Transverse colon (tissue), 4 donors: ENCODE measurements around the gene EGFR. TPM values are rescaled to one million over a fixed set of nuclear protein-coding genes. Genes with fewer than 3 reads are reported as not detected.
A peak's percentile ranks its signal among the peaks of the same experiment; 100 is the strongest.

Experiments used
- DNase-seq: peaks from one replicate; pipeline ENCODE4 v3.0.0-alpha.2; 2019
- H3K27ac ChIP-seq, 4 donors: fragments of 200-600 bp; sonication (generic); 2 replicates each; pipeline ENCODE4 v1.5.1; 2016 to 2018; ENCODE audit warnings: inconsistent platforms in 4 of 4
- H3K27me3 ChIP-seq: fragments of 200-600 bp; sonication (generic); 2 replicates; pipeline ENCODE4 v1.5.1; 2017; ENCODE audit warnings: inconsistent platforms
- H3K36me3 ChIP-seq, 4 donors: fragments of 200-600 bp; sonication (generic); 2 replicates each; pipeline ENCODE4 v1.5.1; 2017 to 2019; ENCODE audit warnings: inconsistent platforms in 4 of 4
- H3K4me1 ChIP-seq, 4 donors: fragments of 200-600 bp; sonication (generic); 2 replicates each; pipeline ENCODE4 v1.5.1; 2017 to 2020; ENCODE audit warnings: inconsistent platforms in 4 of 4
- H3K4me3 ChIP-seq, 4 donors: fragments of 200-600 bp; sonication (generic); 1 replicate in 1 of 4; 2 replicates in 3 of 4; pipeline versions ENCODE4 v1.5.1 to v1.6.1; 2017 to 2019; ENCODE audit warnings: inconsistent platforms in 4 of 4
- H3K9me3 ChIP-seq, 2 donors: fragments of 200-600 bp; sonication (generic); 2 replicates each; pipeline ENCODE4 v1.5.1; 2017 to 2019; ENCODE audit warnings: inconsistent platforms in 2 of 2
- CTCF ChIP-seq, 5 experiments: fragments of 200-600 bp in 3 of 5; fragments of 450-650 bp in 2 of 5; sonication (generic) in 3 of 5; IDR thresholded peaks; 1 replicate in 2 of 5; 2 replicates in 3 of 5; pipeline ENCODE4 v1.5.1; 2016 to 2017; ENCODE audit warnings: antibody characterized with exemption in 5 of 5, inconsistent platforms in 3 of 5, mild to moderate bottlenecking in 2 of 5, moderate library complexity in 1 of 5
- EP300 ChIP-seq: sonication (generic); formaldehyde crosslinking; IDR thresholded peaks from one replicate; pipeline ENCODE4 v1.6.1; 2017; ENCODE audit warnings: antibody characterized with exemption, low read depth
- POLR2A ChIP-seq: fragments of 450-650 bp; IDR thresholded peaks from one replicate; pipeline ENCODE4 v1.6.1; 2016; ENCODE audit warnings: antibody characterized with exemption, mild to moderate bottlenecking, moderate library complexity
- POLR2AphosphoS5 ChIP-seq, 3 donors: sonication (generic); formaldehyde crosslinking; IDR thresholded peaks; one replicate each; pipeline ENCODE4 v1.6.1; 2016; ENCODE audit warnings: antibody characterized with exemption in 3 of 3
- WGBS, 2 donors: methylation state at CpG; one replicate each; pipeline ENCODE4 v1.1.5; 2018; ENCODE audit warnings: low coverage in 1 of 2; 5-methylcytosine and 5-hydroxymethylcytosine counted together
- in situ Hi-C, 4 donors: fragments of 200-750 bp; cut with MboI; loops; one replicate each; pipeline versions ENCODE4 v1.15.0 to v1.15.1; 2017; ENCODE audit warnings: low sequenced_read_pairs in 3 of 4, low pct_ligation_motif_present in 1 of 4, low pct_unique_long_range_greater_than_20kb in 1 of 4
- intact Hi-C: fragments of 100-400 bp; cut with DNase I; formaldehyde crosslinking; loops from one replicate; pipeline ENCODE4 v1.15.1; 2023; ENCODE audit warnings: low total_unique reads
- total RNA-seq, 4 donors: library from RNA; depleted of rRNA; stranded (reverse); fragments of >200 nt; gene quantifications; one replicate each; pipeline ENCODE4 v1.1.0, GENCODE V29; 2016

Gene EGFR
- total RNA-seq = 10 to 100 TPM; 40.0 to 85.7 (median 72.9) TPM

- intact Hi-C loops = no loop called here
- H3K4me1 ChIP-seq = peaks cover 0 to 16% (median 7%) of the 10 kb centered on the region in 4 donors
- WGBS, 2 donors = 13% methylated on average over 72 of the region's 80 CpGs; no CpG with 5 or more reads in 1 of the 2 donors
Observed at GRCh38 chr7:55018361-55019190, at the start of gene EGFR. TSS of gene EGFR (plus strand) at chr7:55019017. CDS start at chr7:55019278, 261 bp downstream.

GRCh38 chr7:54969208-54969967, 49.4 kb upstream of the EGFR start:
- H3K36me3 ChIP-seq = no peaks in the 10 kb centered on the region
- intact Hi-C loops (no loop called here), in situ Hi-C loops (loop anchor here in 1 of 4 donors (25.0 kb wide), 1 partner anchor 93 kb away; no protein-coding TSS in a partner anchor)
- H3K4me1 ChIP-seq = no peaks in the 10 kb centered on the region
- peaks cover 6% of the 10 kb centered on the region in 2 donors for H3K9me3 ChIP-seq
- no peak overlapping the region for H3K4me3 ChIP-seq
- WGBS, 2 donors = 83 to 87% methylated on average over 7 to 13 of the region's 13 CpGs
- no peaks in the 10 kb centered on the region for H3K27me3 ChIP-seq
- no peak overlapping the region for H3K27ac ChIP-seq
- no peak for DNase-seq
- TF ChIP-seq POLR2A (no peak), CTCF (IDR thresholded peaks at IDR 0.05) (no peak), POLR2AphosphoS5 (IDR thresholded peaks at IDR 0.05) (no peak), EP300 (no peak)

More at GRCh38 chr7:55018361-55019190, at the start of gene EGFR:
- in situ Hi-C loops = loop anchor here in 3 of 4 donors (25.0 kb wide), 2 partner anchors 231 to 1019 kb away; no protein-coding TSS in a partner anchor
- DNase-seq = peak; percentile 86
- no peak for TF ChIP-seq EP300
- TF ChIP-seq POLR2AphosphoS5 (IDR thresholded peaks at IDR 0.05) = peak; percentile 48 to 88 (median 82)
- no peak for TF ChIP-seq CTCF (IDR thresholded peaks at IDR 0.05)
- peak; percentile 45 for TF ChIP-seq POLR2A
- H3K9me3 ChIP-seq = no peaks in the 10 kb centered on the region
- H3K36me3 ChIP-seq = no peaks in the 10 kb centered on the region
- H3K4me3 ChIP-seq = peak within 1 kb of the TSS; percentile 84 to 90 (median 88)
- H3K27me3 ChIP-seq = peaks cover 8% of the 10 kb centered on the region
- peak within 1 kb of the TSS; percentile 96 to 97 (median 96) for H3K27ac ChIP-seq

- no peaks in the 10 kb centered on the region for H3K4me1 ChIP-seq
- intact Hi-C loops (no loop called here), in situ Hi-C loops (loop anchor here in 1 of 4 donors (25.0 kb wide), 1 partner anchor 89 kb away; no protein-coding TSS in a partner anchor)
- TF ChIP-seq POLR2A = no peak
- no peak overlapping the region for H3K4me3 ChIP-seq
- no peak overlapping the region for H3K27ac ChIP-seq
- 84 to 92% methylated on average over 2 of the region's 2 CpGs for WGBS, 2 donors
- no peaks in the 10 kb centered on the region for H3K27me3 ChIP-seq
- no peaks in the 10 kb centered on the region for H3K36me3 ChIP-seq
- H3K9me3 ChIP-seq = peaks cover 6% of the 10 kb centered on the region in 2 donors
- DNase-seq = no peak
Observed at GRCh38 chr7:54972733-54973294, 46.0 kb upstream of the EGFR start.

GRCh38 chr7:54978364-54979116, 40.3 kb upstream of the EGFR start:
- Histone ChIP-seq H3K9me3 (no peaks in the 10 kb centered on the region), H3K36me3 (no peaks in the 10 kb centered on the region), H3K27me3 (no peaks in the 10 kb centered on the region), H3K4me1 (no peaks in the 10 kb centered on the region), H3K27ac (no peak overlapping the region), H3K4me3 (no peak overlapping the region)
- no peak for TF ChIP-seq POLR2A
- no peak for TF ChIP-seq CTCF (IDR thresholded peaks at IDR 0.05)
- TF ChIP-seq EP300 = no peak
- no peak for TF ChIP-seq POLR2AphosphoS5 (IDR thresholded peaks at IDR 0.05)
- DNase-seq = no peak
- intact Hi-C loops = no loop called here
- in situ Hi-C loops = no loop called here
- WGBS, 2 donors = 74 to 85% methylated on average over 4 to 9 of the region's 9 CpGs
